HG02798 (cell line): ENCODE measurements around the gene MYO6.

Experiments used
- ATAC-seq: cut with Tn5 transposase; IDR thresholded peaks from one replicate; pipeline ENCODE4 v1.9.1; 2021; ENCODE audit warnings: mild to moderate bottlenecking; ENCODE audit not compliant: unreplicated experiment, poor library complexity

MYO6 gene

DNA sequence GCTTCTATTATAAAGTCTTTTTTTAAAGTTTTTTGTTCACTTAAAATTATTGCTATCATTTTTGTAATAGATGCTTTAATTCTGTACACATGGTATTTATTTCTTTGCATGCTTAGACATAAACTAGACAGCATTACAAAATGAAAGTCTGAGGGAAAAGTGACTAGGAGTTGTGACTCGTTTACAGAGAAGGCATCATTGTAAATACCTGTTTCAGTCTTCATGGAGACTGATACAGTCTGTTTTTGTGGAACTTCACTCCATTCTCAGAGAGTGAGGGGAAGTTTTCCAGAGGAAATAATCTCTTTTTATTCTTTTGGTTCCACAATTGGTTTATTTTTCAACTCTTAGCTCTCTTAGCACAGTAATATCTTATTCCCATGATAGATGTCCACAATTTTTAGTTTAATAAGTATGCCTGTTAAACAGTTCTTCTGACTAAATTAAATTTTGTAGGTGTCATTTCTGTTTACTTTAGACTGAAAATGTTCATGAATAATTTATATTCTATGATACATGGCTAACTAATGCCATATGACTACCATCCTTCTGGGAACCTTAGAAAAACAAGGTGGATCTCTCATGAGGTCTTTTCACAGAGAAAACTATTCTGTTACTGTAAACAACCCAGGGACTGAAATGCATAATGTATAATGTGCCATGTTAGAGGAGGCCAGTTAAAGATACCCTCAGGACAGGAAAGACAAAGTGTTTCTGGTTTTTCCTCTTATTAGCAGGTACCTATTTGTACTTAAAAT, 69.2 kb downstream of the MYO6 start:
- no peak for ATAC-seq

DNA sequence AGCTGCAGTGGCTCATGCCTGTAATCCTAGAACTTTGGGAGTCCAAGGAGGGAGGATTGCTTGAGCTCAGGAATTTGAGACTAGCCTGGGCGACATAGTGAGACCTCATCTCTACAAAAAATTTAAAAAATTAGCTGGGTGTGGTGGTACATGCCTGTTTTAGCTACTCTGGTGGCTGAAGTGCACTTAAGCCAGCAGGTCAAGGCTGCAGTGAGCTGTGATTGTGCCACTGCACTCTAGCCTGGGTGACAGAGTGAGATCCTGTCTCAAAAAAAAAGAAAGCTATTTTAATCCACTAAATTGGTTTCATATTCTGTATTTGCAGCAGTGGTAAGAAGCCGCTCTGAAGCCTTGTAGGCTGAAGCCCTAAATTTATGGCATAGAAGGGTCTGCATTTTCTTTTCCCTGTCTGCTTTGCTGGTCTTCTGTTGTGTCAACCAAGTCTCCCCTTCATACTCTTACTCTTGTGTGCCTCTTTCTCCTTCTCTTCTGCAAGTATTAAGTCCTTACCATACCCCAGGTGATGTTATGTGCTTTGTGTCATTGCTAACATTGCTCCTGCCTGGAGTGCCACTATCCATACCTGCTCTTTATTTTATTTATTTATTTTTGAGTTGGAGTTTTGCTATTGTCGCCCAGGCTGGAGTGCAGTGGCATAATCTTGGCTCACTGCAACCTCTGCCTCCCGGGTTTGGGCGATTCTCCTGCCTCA, 70.9 kb downstream of the MYO6 start:
- ATAC-seq, result no peak

DNA sequence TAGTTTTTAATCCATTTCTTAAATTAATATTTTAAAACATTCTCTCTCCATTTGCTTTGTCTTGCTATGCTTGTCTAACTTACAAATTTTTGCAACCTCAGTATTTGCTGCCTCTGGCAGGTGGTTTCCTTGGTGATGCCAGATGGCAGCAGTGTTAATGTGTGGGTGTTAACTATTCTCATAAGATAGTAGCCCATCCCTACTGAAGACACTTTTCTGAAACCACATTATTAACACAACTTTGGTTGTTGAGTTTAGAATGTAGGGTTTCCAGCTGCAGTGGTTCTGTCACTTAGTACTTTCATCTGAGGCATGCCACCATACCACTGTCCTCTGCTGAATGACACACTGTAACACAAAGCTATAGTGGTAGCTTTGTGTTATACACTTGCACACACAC, 75.1 kb downstream of the MYO6 start:
- ATAC-seq, result peak; percentile 89

DNA sequence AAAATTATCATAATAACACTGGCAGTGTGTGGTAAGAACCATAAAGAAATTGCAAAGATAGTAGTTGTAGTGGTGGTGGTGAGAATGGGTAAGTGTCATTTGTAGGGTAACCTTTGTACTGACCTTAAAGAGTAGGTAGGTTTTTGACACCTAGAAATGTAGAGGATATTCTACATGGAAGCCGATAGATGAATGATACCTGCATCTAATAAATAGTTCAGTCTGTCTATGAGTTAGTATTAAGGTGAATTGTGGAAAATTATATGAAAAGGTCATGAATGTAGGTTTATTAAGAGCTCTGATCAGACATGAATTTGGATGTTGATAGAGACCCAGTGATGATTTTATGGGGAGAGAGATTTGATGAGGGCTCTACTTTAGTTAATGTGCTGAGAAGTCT, 78.1 kb downstream of the MYO6 start:
- no peak for ATAC-seq

DNA sequence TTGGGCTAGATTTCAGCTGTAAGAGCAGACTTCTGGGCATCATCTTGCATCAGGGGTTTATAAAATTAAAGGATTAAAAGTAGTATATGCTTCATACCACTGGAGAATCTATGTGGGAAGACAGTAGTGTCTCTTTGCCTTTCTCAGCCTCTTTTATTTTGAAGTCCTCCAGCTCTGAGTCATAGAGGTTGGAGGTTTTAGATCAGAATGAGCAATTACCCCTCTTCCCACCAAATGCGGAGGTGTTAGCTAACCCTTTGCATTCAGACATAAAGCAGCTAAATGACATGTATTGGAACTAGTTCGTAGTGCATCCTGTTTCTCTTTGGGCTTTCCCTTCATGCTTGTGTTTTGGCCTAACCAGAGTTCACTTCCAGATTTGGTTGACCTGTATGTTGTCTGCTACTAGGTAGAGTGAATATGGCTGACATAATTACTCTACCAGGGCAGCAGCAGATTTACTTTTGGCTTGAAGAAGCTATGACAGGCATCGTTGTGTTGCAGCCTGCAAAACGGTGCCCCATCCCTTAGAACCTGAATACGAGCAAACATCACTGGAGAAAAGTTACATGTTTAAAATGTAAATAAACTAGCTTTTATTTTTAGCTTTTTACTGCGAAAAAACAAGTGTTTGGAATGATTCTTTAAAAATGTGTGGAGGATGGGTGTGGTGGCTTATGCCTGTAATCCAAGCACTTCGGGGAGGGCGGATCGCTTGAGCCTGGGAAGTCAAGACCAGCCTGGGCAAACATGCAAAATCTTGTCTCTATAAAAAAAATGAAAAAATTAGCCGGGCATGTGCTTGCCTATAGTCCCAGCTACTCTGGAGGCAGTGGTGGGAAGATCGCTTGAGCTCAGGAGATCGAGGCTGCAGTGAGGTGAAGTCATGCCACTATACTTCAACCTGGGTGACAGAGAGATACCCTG, 82.2 kb downstream of the MYO6 start:
- peak; percentile 91 for ATAC-seq

DNA sequence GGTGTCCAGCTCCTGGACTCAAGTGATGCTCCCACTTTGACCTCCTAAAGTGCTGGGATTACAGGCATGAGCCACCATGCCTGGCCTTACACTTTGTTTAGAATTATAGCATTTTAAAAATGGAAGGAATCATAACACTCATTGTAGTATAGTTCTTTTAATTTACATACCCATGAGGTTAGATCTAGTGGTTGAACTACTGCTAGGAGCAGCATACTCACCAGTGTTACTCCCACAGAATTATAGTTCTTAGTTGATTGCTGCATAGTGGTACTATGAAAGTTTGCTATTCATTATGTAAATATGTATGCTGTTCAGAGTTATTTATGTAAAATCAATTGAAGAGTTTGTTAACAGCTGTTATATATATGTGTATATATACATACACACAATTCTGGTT, 85.4 kb downstream of the MYO6 start:
- ATAC-seq, result no peak

DNA sequence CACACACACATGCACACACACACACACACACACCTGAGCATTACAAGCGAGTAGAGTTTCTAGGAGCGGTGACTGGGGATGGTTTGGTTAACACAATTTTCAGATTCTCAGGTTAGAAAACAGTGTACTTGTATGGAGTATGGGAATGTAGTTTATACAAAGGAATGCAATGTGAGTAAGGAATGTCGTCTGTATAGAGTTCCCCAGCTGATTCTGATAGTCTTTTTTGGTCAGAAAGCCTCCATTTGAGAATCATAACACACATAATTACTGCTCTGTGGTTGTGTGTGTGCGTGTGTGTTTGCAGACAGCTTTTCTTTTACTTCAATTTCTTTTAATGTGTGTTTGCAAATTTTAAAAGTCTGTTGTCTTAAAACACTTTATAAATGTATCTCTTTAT, 93.2 kb downstream of the MYO6 start:
- no peak for ATAC-seq

DNA sequence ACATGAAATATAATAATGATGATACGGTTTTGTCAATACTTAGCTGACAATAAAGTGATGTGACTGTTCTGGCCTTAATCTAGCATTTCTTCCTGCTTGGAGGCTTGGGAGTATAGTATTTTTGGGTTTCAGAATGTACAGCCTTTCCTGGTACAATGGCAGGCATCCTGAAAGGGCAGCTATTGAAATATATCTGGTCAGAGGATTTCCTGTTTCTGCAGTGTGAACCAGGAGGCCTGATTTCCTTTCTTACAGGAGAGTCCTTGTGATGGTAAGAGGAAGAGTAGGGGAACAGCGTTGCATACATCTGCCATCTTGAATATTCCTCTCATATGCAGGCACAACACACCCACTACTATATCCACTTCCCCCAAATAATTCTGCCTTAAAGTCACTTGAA, 93.7 kb downstream of the MYO6 start:
- no peak for ATAC-seq

DNA sequence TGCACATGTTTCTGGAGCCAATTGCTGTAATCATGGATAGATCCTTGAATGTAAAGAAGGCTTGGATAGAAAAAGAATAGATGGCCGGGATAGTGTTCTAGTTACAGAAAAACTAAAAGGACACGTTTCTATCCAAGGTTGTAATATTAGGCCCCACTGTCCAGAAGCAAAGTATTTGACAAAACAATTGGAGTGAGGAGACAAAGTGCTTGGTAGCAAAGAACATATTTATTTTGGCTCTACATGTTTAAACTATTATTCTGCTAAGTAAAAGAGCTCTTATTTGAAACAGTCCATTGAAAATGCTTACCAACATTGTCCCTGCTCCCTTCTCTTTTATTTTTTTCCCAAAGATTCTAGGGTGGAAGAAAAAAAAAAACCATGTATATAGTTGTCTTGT, 94.4 kb downstream of the MYO6 start:
- no peak for ATAC-seq

DNA sequence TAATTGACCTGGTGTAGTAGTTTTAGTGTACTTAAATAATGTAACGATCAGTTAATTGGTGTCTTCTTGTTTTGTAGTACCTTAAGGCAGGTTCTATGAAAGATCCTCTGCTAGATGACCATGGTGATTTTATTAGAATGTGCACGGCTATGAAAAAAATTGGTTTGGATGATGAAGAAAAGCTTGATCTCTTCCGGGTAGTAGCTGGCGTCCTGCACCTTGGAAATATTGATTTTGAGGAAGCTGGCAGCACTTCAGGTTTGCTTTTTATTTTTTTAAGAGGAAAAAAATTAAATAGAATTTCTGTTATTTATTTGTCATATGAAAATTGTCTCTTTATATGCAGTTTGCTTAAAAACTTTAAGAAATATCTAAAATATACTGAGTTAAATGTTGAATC, 99.2 kb downstream of the MYO6 start:
- no peak for ATAC-seq

DNA sequence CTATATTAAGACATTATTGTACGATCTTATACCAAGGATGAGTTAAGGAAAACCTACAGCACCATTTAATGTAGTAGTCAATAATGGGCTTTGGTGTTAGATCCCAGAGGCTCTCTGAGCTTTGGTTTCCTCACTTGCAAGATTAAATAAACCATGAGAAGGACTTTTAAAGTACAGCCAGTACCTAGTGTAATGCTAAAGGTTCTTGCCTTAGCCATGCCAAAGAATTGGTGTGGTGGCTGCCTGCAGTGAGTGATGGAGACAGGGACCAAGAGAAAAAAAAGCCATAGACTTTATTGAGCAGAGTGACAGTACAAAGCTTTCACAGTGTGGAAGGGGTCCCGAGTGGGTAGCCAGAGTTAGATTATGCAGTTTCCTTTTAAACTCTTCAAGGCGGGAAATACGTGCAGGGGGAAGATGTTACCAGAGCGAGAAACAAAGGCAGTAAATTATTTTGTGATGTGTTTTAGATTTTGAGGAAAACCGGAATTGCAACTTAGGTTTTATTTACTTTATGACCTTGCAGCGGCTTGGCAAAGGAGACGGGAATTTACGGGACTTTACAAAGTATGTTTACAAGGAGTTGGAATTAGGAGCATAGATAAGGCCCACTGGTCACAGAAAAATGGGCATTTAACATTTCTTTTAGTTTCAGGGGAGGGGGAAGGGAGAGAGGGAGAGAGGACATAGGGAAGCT, 100.4 kb downstream of the MYO6 start:
- no peak for ATAC-seq

DNA sequence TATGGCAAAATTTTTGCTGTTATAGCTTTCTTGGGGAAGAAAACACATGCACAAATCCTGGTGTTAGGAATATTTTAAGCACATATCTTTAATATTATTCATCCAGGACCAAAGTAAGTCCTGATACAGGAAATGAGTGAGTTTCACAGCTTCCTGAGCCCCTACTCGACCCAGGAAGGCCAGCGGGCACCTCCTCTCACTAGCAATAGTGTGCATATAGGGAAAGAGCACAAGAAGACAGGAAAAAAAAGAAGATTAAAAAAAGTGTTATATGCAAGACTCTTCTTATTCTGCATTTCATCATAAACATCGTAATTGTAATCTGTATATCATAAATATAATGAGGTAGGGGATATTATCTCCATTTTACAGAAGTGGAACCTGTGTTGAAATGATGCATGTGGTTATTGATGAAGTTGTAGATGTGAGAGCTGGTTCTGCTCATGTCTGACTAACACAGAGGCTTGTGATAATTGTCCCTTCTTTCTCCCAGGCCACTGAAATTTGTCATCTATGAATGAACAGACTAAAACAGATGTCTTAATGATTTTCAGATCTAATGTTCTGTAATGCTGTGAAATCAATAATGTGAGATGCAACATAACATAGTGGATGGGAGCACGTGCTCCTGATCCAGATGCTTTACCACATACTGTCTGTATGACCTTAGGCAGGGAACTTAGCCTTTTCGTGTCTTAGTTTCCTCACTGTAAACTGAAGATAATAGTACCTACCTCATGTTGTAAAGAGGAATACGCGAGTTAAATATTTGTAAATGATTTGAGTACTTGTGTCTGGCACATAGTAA, 101.2 kb downstream of the MYO6 start:
- no peak for ATAC-seq

DNA sequence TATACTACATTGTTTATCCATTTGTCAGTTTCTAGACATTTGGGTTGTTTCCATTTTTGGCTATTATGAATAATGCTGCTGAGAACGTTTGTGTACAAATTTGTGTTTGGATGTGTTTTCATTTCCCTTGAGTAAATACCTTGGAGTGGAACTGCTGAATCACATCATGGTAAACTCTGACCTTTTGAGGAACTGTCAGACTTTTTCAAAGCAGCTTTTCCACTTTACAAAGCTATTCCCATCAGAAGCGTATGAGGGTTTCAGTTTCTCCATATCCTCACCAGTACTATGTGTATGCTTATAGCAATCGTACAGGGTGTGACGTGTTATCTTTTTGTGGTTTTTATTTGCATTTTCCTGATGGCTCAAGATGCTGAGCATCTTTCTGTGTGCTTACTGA, 103.7 kb downstream of the MYO6 start:
- ATAC-seq, result peak; percentile 63

DNA sequence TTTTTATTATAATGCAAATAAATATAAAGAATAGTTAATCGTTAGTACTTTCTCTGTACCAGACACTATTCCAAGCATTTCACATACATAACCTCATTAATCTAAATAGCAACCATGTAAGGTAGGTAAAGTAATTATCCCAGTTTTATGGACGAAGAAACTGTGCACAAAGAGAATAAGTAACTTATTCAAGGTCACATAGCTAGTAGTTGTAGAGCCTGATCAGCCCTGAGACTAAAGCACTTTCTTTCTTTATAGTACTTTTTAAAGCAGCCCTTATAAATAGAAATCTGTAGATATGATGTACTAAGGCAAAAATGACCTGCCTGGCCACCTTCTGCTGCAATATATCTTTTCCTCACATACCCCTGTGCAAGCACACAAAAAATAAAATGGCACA, 104.8 kb downstream of the MYO6 start:
- no peak for ATAC-seq

DNA sequence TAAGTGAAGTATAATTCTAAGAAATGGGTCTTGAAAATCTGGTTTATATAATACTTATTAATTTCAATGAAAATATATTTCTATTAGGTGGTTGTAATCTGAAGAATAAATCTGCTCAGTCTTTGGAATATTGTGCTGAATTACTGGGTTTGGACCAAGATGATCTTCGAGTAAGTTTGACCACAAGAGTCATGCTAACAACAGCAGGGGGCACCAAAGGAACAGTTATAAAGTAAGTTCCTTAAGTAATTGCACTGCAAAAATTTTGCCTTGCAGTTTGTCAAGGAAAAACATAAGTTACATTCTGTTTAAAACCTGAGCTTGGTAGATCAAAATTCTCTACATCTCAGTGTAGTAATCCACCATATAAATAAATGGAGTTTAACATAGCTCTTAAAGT, 106.0 kb downstream of the MYO6 start:
- no peak for ATAC-seq

DNA sequence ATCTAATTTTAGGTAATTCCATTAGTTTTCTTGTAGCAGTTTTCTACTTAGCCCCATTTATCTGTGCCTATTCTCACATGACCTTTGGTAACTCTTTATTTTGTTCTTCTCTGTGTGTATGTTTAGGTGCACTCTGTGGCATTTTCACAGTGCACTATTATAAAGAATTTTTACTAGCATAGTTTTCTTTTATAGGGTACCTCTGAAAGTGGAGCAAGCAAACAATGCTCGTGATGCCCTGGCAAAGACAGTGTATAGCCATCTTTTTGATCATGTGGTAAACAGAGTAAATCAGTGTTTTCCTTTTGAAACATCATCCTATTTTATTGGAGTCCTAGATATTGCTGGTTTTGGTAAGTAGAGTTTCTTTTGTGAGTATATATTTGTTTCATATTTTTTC, 107.9 kb downstream of the MYO6 start:
- no peak for ATAC-seq

DNA sequence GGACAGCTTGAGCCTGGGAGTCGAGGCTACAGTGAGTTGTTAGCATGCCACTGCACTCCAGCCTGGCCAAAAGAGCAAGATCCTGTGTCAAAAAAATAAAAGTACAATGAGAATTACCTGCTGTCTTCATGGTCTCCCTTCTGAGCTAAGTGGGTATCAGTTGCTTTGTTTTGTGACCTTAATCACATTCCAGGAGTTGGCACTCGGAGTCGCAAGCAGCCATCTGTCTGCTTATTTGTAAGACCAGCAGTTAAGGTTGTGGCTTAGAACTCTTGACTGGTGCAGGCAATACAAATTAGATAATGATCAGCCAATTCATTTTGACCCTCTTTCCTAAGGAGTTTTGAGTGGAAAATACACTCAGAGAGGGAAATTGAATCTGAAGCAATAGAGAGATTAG, 114.0 kb downstream of the MYO6 start:
- no peak for ATAC-seq

DNA sequence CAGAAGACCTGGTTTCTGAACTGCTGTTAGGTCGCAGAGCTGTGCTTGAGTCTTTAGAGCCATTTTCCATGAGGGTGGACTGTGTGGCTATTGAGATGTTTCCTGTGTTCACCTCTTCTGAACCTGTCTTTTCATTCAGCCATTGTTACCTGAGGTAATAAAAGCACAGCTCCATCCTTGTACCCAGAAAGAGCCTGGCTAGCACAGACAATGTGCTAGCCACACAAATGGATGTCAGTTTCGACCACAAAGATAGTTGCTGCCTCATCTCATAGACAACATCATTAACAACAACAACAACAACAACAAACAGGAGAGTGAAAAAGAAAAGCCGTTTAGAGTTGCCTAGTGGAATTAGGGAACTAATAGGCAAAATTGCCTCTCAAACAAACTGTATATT, 114.7 kb downstream of the MYO6 start:
- ATAC-seq, result no peak

DNA sequence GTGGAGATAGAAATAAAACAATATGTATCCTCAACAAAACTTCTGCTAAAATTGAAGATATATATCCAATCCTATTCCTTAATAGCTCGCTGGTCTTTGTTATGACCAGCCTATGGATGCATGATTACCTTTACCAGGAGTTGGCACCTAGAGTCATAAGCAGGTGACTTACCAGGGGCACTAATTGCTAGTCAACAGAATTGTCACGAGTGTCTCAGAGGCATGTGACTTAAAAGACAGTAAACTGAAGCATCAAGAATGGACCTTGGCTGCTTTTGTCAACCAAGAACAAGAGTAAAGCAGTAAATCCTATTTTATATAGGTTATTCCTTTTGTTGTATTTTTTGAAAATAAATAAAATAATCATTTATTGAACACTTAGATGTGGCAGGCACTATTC, 115.4 kb downstream of the MYO6 start:
- ATAC-seq, result no peak

DNA sequence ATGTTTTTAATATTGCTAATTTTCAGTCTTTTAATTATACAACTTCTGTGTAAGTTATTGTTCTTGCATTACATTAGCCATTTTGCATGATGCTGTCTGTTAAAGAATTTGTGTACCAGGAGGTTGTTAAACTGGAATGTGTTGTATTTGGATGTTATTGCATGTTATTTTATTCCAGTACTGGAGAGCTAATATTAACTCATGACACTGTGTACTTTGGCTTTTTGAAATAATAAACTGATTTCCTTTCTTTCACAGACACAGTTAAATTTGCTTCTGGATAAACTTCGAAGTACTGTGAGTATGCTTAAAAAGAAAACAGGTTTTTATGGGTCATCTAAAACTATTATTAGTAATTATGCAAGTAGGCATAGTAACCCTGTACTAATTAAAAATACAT, 121.3 kb downstream of the MYO6 start:
- ATAC-seq, result no peak
